Neural progenitor cell (in vitro differentiated cells): ENCODE measurements around the gene AKR7A3. TPM values are rescaled to one million over a fixed set of nuclear protein-coding genes. Genes with fewer than 3 reads are reported as not detected.
A peak's percentile ranks its signal among the peaks of the same experiment; 100 is the strongest.

Experiments used
- DNase-seq: peaks from one replicate; pipeline ENCODE4 v3.0.0-alpha.2; 2016; ENCODE audit warnings: low spot score
- H2AFZ ChIP-seq: fragments of 200-600 bp; sonication (generic); replicated peaks from 2 replicates; pipeline ENCODE4 v1.6.1; 2016; ENCODE audit warnings: antibody characterized with exemption
- H3F3A ChIP-seq: fragments of 200-600 bp; sonication (generic); 2 replicates; pipeline ENCODE4 v1.6.1; 2016; ENCODE audit warnings: antibody characterized with exemption, low read depth
- H3K27ac ChIP-seq: fragments of 200-600 bp; sonication (generic); 2 replicates; pipeline ENCODE4 v1.5.1; 2016; ENCODE audit warnings: mild to moderate bottlenecking
- H3K27me3 ChIP-seq: fragments of 200-600 bp; sonication (generic); 2 replicates; pipeline ENCODE4 v1.6.1; 2016; ENCODE audit warnings: mild to moderate bottlenecking, moderate library complexity
- H3K36me3 ChIP-seq: fragments of 200-600 bp; sonication (generic); 2 replicates; pipeline ENCODE4 v1.5.1; 2016
- H3K4me1 ChIP-seq: fragments of 200-600 bp; sonication (generic); 2 replicates; pipeline ENCODE4 v1.6.1; 2016; ENCODE audit warnings: mixed run types
- H3K4me2 ChIP-seq: fragments of 200-600 bp; sonication (generic); 2 replicates; pipeline ENCODE4 v1.6.1; 2016
- H3K4me3 ChIP-seq: fragments of 200-600 bp; sonication (generic); 2 replicates; pipeline ENCODE4 v1.5.1; 2016
- H3K79me2 ChIP-seq: fragments of 200-600 bp; sonication (generic); 2 replicates; pipeline ENCODE4 v1.6.1; 2016; ENCODE audit warnings: low read depth
- H3K9ac ChIP-seq: fragments of 200-600 bp; sonication (generic); 2 replicates; pipeline ENCODE4 v1.6.1; 2016
- H3K9me3 ChIP-seq: fragments of 200-600 bp; sonication (generic); 2 replicates; pipeline ENCODE4 v1.5.1; 2016; ENCODE audit warnings: low read depth
- H4K20me1 ChIP-seq: fragments of 200-600 bp; sonication (generic); 2 replicates; pipeline ENCODE4 v1.6.1; 2016; ENCODE audit warnings: low read depth
- H3K27ac Mint-ChIP-seq: 3 replicates; pipeline ENCODE4 v1.8.0; 2021; ENCODE audit warnings: mixed read lengths
- H3K27me3 Mint-ChIP-seq: 2 replicates; pipeline ENCODE4 v1.8.0; 2022; ENCODE audit warnings: low read depth, mild to moderate bottlenecking, inconsistent platforms, moderate library complexity, mixed read lengths; ENCODE audit not compliant: insufficient read depth
- H3K36me3 Mint-ChIP-seq: 3 replicates; pipeline ENCODE4 v1.8.0; 2021; ENCODE audit warnings: mixed read lengths
- H3K4me1 Mint-ChIP-seq: 3 replicates; pipeline ENCODE4 v1.8.0; 2021; ENCODE audit warnings: mixed read lengths
- H3K4me3 Mint-ChIP-seq: 3 replicates; pipeline ENCODE4 v1.8.0; 2021; ENCODE audit warnings: mild to moderate bottlenecking, moderate library complexity, mixed read lengths
- H3K9me3 Mint-ChIP-seq: 3 replicates; pipeline ENCODE4 v1.8.0; 2020; ENCODE audit warnings: mixed read lengths
- EZH2 ChIP-seq: fragments of 200-600 bp; sonication (generic); IDR thresholded peaks from 2 replicates; pipeline ENCODE4 v1.6.1; 2017; ENCODE audit warnings: antibody characterized with exemption, mild to moderate bottlenecking, moderate library complexity
- EZH2phosphoT487 ChIP-seq: fragments of 200-600 bp; sonication (generic); IDR thresholded peaks from 2 replicates; pipeline ENCODE4 v1.6.1; 2017; ENCODE audit warnings: antibody characterized with exemption
- total RNA-seq: library from RNA; depleted of rRNA; stranded (reverse); fragments of >200 nt; gene quantifications from 2 replicates; pipeline ENCODE4 v1.2.3, GENCODE V29; 2015; ENCODE audit warnings: low replicate concordance
- TF ChIP-seq, protein P1 (sequence below): fragments of 200-600 bp; sonication (generic); IDR thresholded peaks from 2 replicates; pipeline ENCODE4 v1.5.1; 2017; ENCODE audit warnings: antibody characterized with exemption, mild to moderate bottlenecking

Gene AKR7A3
- total RNA-seq, 1 donor from 2014 or later = not detected

DNA sequence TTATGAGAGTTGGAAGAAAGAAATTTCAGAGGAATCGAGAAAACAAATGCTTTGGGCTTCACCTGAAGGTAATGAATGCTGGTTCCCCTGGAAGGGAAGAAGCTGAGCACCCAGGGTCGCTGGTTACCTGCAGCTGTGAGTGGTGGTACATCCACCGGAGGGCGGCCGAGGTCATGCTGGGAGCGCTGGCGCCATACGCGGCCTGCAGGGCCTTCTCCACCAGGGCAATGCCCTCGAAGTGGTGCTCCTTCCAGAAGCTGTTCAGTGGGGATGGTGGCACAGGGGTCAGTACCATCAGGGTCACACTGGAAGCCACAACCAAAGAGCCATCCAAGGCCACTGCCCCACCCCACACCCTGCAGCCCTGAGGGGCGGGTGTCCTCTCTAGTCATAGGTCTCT lies 20.1 kb downstream of the AKR7A3 start:
- no peaks in the 10 kb centered on the region for H3K4me1 ChIP-seq
- H3K79me2 ChIP-seq = no peaks in the 10 kb centered on the region
- no peak overlapping the region for H3K27ac Mint-ChIP-seq

DNA sequence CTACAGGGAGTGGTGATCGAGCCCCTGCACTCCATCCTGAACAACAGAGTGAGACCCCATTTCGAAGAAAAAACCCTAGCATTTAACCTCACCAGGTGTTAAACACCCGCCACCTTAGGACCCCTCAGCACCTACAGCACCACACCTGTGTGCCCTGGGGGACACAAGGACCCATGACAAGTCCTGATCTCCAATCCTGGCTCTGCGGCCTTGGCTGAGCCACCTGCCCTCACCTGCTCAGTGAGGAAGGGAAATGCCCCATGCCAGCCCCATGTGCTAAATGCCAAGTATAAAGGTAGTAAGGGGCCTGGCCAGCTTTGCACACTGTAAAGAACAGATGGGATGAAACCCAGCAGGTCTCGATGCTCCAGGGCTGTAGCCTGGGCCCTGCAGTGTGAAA lies 25.8 kb downstream of the AKR7A3 start:
- Histone ChIP-seq H3K27me3 (no peaks in the 10 kb centered on the region), H4K20me1 (no peaks in the 10 kb centered on the region), H3K9me3 (no peaks in the 10 kb centered on the region), H3K79me2 (no peaks in the 10 kb centered on the region), H2AFZ (no peak overlapping the region), H3K4me2 (no peak overlapping the region), H3F3A (no peaks in the 10 kb centered on the region), H3K27ac (no peak overlapping the region), H3K36me3 (no peaks in the 10 kb centered on the region), H3K9ac (peak overlapping the region; percentile 3), H3K4me1 (no peaks in the 10 kb centered on the region), H3K4me3 (no peak overlapping the region)
- no peak for DNase-seq
- Mint-ChIP-seq H3K27ac (no peak overlapping the region), H3K4me3 (no peak overlapping the region), H3K9me3 (no peaks in the 10 kb centered on the region), H3K27me3 (peaks cover 2% of the 10 kb centered on the region), H3K4me1 (no peaks in the 10 kb centered on the region), H3K36me3 (no peaks in the 10 kb centered on the region)
- TF ChIP-seq EZH2 = no peak
- TF ChIP-seq EZH2phosphoT487 = no peak
- TF ChIP-seq, protein P1, sequence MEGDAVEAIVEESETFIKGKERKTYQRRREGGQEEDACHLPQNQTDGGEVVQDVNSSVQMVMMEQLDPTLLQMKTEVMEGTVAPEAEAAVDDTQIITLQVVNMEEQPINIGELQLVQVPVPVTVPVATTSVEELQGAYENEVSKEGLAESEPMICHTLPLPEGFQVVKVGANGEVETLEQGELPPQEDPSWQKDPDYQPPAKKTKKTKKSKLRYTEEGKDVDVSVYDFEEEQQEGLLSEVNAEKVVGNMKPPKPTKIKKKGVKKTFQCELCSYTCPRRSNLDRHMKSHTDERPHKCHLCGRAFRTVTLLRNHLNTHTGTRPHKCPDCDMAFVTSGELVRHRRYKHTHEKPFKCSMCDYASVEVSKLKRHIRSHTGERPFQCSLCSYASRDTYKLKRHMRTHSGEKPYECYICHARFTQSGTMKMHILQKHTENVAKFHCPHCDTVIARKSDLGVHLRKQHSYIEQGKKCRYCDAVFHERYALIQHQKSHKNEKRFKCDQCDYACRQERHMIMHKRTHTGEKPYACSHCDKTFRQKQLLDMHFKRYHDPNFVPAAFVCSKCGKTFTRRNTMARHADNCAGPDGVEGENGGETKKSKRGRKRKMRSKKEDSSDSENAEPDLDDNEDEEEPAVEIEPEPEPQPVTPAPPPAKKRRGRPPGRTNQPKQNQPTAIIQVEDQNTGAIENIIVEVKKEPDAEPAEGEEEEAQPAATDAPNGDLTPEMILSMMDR = no peak

More for the DNA sequence above, 20.1 kb downstream of the AKR7A3 start:
- Histone ChIP-seq H3K4me3 (no peak overlapping the region), H2AFZ (no peak overlapping the region), H4K20me1 (no peaks in the 10 kb centered on the region), H3K9ac (no peak overlapping the region), H3K27ac (no peak overlapping the region), H3K4me2 (no peak overlapping the region), H3K9me3 (no peaks in the 10 kb centered on the region), H3K27me3 (no peaks in the 10 kb centered on the region), H3F3A (no peaks in the 10 kb centered on the region), H3K36me3 (no peaks in the 10 kb centered on the region)
- Mint-ChIP-seq H3K4me3 (no peak overlapping the region), H3K9me3 (no peaks in the 10 kb centered on the region), H3K36me3 (no peaks in the 10 kb centered on the region), H3K27me3 (no peaks in the 10 kb centered on the region), H3K4me1 (no peaks in the 10 kb centered on the region)
- DNase-seq = no peak
- TF ChIP-seq, protein P1 = no peak
- TF ChIP-seq EZH2 (no peak), EZH2phosphoT487 (no peak)

DNA sequence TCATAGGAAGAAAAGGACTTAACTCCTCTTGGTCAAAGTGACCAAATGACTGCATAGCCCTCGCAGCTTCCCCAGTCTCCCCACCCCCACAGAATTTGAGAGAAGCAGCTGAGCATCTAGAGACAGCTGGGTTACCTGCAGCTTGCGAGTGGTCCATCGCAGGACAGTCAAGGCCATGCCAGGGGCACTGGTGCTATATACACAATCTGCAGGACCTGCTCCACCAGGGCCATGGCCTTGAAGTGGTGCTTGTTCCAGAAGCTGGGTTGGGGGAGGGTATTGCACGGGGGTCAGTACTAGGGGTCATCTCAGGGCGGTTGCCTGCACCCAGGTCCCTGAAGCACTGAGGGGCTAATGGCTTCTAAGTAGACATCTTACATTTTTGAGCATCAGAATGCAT lies 26.5 kb downstream of the AKR7A3 start:
- H3K27me3 Mint-ChIP-seq = peaks cover 2% of the 10 kb centered on the region
- Histone ChIP-seq H2AFZ (no peak overlapping the region), H3K4me2 (no peak overlapping the region), H3K9me3 (no peaks in the 10 kb centered on the region), H3K4me1 (no peaks in the 10 kb centered on the region), H3F3A (no peaks in the 10 kb centered on the region), H3K27me3 (no peaks in the 10 kb centered on the region), H3K36me3 (no peaks in the 10 kb centered on the region), H3K9ac (no peak overlapping the region), H4K20me1 (no peaks in the 10 kb centered on the region), H3K27ac (no peak overlapping the region), H3K4me3 (no peak overlapping the region), H3K79me2 (no peaks in the 10 kb centered on the region)
- no peak for DNase-seq
- peaks cover 3% of the 10 kb centered on the region for H3K36me3 Mint-ChIP-seq
- H3K4me3 Mint-ChIP-seq = no peak overlapping the region
- TF ChIP-seq EZH2 = no peak
- TF ChIP-seq, protein P1 = no peak
- TF ChIP-seq EZH2phosphoT487 = no peak
- no peak overlapping the region for H3K27ac Mint-ChIP-seq
- H3K4me1 Mint-ChIP-seq = no peaks in the 10 kb centered on the region
- H3K9me3 Mint-ChIP-seq = no peaks in the 10 kb centered on the region
